GM23248 (cell line): Measurements from ENCODE around the gene PRCP. TPM values are rescaled to one million over a fixed set of nuclear protein-coding genes. Genes with fewer than 3 reads are reported as not detected.
A peak's percentile ranks its signal among the peaks of the same experiment; 100 is the strongest.

Experiments
- DNase-seq: peaks from one replicate; pipeline ENCODE4 v3.0.0-alpha.2; 2015
- H2AFZ ChIP-seq: fragments of 200-600 bp; sonication (generic); 2 replicates; pipeline ENCODE4 v1.6.1; 2016; ENCODE audit warnings: antibody characterized with exemption
- H3F3A ChIP-seq: fragments of 200-600 bp; sonication (generic); 2 replicates; pipeline ENCODE4 v1.6.1; 2016; ENCODE audit warnings: mild to moderate bottlenecking, antibody characterized with exemption, mixed run types; ENCODE audit not compliant: insufficient read depth
- H3K27ac ChIP-seq: fragments of 200-600 bp; sonication (generic); 2 replicates; pipeline ENCODE4 v1.5.1; 2016; ENCODE audit warnings: mild to moderate bottlenecking
- H3K27me3 ChIP-seq: fragments of 200-600 bp; sonication (generic); replicated peaks from 2 replicates; pipeline ENCODE4 v1.6.1; 2016; ENCODE audit warnings: mild to moderate bottlenecking; ENCODE audit not compliant: insufficient read depth
- H3K36me3 ChIP-seq: fragments of 200-600 bp; sonication (generic); 2 replicates; pipeline ENCODE4 v1.6.1; 2016; ENCODE audit warnings: low read depth, mild to moderate bottlenecking
- H3K4me1 ChIP-seq: fragments of 200-600 bp; sonication (generic); 2 replicates; pipeline ENCODE4 v1.6.1; 2016; ENCODE audit warnings: mild to moderate bottlenecking; ENCODE audit not compliant: insufficient read depth
- H3K4me2 ChIP-seq: fragments of 200-600 bp; sonication (generic); one replicate; pipeline ENCODE4 v1.6.1; 2016; ENCODE audit warnings: mild to moderate bottlenecking; ENCODE audit not compliant: unreplicated experiment
- H3K4me3 ChIP-seq: fragments of 200-600 bp; sonication (generic); 2 replicates; pipeline ENCODE4 v1.5.1; 2016; ENCODE audit warnings: mild to moderate bottlenecking
- H3K79me2 ChIP-seq: fragments of 200-600 bp; sonication (generic); 2 replicates; pipeline ENCODE4 v1.6.1; 2016; ENCODE audit warnings: mild to moderate bottlenecking; ENCODE audit not compliant: insufficient read depth
- H3K9ac ChIP-seq: fragments of 200-600 bp; sonication (generic); 2 replicates; pipeline ENCODE4 v1.6.1; 2016; ENCODE audit warnings: mild to moderate bottlenecking
- H3K9me2 ChIP-seq: fragments of 200-600 bp; sonication (generic); 2 replicates; pipeline ENCODE4 v1.6.1; 2016; ENCODE audit warnings: mixed run types, mild to moderate bottlenecking, moderate library complexity; ENCODE audit not compliant: insufficient read depth
- H3K9me3 ChIP-seq: fragments of 200-600 bp; sonication (generic); one replicate; pipeline ENCODE4 v1.6.1; 2017; ENCODE audit warnings: low read depth
- H4K20me1 ChIP-seq: fragments of 200-600 bp; sonication (generic); 2 replicates; pipeline ENCODE4 v1.6.0; 2016; ENCODE audit not compliant: insufficient read depth
- EZH2 ChIP-seq: fragments of 200-600 bp; sonication (generic); IDR thresholded peaks from 2 replicates; pipeline ENCODE4 v1.6.1; 2018; ENCODE audit warnings: antibody characterized with exemption, mild to moderate bottlenecking; ENCODE audit not compliant: insufficient read depth, poor library complexity, severe bottlenecking
- EZH2phosphoT487 ChIP-seq: fragments of 200-600 bp; sonication (generic); IDR thresholded peaks from 2 replicates; pipeline ENCODE4 v1.6.1; 2018; ENCODE audit warnings: antibody characterized with exemption, moderate library complexity, mild to moderate bottlenecking, low read depth; ENCODE audit not compliant: insufficient read depth
- WGBS, 2 experiments: methylation state at CpG; one replicate each; pipeline ENCODE4 v1.1.6; 2015 to 2017; ENCODE audit warnings: low lambda C conversion rate in 2 of 2, low coverage in 1 of 2; ENCODE audit errors: missing lambda C conversion rate in 2 of 2; 5-methylcytosine and 5-hydroxymethylcytosine counted together
- in situ Hi-C: fragments of 300-500 bp; cut with MboI; formaldehyde crosslinking; loops from 2 replicates; pipeline ENCODE4 v1.15.0; 2020
- polyA plus RNA-seq: library from polyadenylated mRNA; unstranded; fragments of >200 nt; fragmentation: Nextera tagmentation; extraction: Ambion mirVana; gene quantifications from 2 replicates; pipeline ENCODE4 v1.2.1, GENCODE V29; 2016
- total RNA-seq: library from RNA; depleted of rRNA; stranded (reverse); fragments of >200 nt; shearing (Covaris generic); gene quantifications from 2 replicates; pipeline ENCODE4 v1.2.3, GENCODE V29; 2014

Gene PRCP
- total and polyA plus RNA-seq, 2 experiments from 2014 or later: 84.1 to 85.7 TPM

DNA sequence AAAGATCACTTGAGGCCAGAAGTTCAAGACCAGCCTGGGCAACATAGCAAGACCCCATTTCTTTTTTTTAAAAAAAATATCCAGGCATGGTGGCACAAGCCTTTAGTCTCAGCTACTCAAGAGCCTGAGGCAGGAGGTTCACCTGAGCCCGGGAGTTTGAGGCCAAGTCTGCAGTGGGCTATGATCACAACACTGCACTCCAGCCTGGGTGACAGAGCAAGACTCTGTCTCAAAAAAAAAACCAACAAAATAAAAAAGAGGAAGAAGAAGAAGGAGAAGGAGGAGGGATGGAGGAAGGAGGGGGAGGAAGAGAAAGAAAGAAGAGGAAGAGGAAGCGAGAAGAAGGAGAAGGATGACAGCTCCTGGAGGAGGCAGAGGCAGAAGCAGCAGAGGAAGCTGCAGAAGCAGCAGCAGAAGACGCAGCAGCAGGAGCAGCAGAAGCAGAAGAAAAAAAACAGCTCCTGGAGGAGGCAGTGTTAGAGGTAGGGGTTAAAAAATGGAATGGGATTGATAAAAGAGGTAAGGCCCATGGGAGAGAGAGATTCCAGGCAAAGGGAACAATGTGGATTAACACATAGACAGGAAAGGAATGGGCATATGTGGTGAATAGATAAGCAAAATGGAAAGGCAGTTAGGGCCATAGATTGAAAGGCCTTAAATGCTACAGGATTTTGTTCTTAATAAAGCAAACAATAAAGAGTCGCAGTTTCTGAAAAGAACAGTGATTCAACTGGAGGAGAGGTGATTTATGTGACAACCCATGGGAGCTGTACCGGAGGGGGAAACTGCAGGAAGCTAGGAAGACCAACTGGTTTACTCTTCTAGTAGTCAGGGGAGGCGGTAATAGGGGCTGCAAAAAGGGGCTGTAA, 10.9 kb downstream of the PRCP start:
- Histone ChIP-seq H3K27me3 (no peaks in the 10 kb centered on the region), H3K4me2 (no peak overlapping the region), H3K9me2 (no peaks in the 10 kb centered on the region), H3K9me3 (no peaks in the 10 kb centered on the region), H3K79me2 (0 out of 2 replicates have a peak, but pooled peaks cover 9% of the 10 kb centered on the region), H3K27ac (no peak overlapping the region), H3K4me1 (no peaks in the 10 kb centered on the region), H3F3A (no peaks in the 10 kb centered on the region), H3K36me3 (no peaks in the 10 kb centered on the region), H3K4me3 (no peak overlapping the region), H2AFZ (no peak overlapping the region), H3K9ac (no peak overlapping the region), H4K20me1 (no peaks in the 10 kb centered on the region)
- DNase-seq: no peak
- no peak for TF ChIP-seq EZH2phosphoT487
- in situ Hi-C loops: no loop called here
- 80 to 85% methylated on average over 5 to 6 of the region's 6 CpGs for WGBS, 2 experiments

DNA sequence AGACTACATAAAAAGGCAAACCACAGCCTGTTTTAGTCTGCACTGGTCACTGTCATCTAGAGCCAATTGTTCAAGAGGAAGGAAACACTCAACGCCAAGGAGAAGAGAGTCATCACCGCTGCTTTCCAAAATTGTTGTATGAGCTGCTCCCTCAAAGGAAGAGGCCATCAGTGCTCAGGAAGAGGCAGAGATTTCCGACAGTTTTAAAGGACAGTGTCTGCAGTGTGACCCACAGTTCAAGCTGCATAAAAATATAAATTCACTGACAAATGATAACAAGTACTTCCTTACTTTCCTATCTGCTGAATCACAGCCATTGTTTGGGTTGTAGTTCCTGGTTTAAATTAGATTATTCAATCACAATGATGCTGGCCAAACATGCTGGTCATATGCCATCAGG, 16.4 kb downstream of the PRCP start:
- no peak overlapping the region for H2AFZ ChIP-seq
- in situ Hi-C loops: no loop called here
- DNase-seq: peak; percentile 39
- no peaks in the 10 kb centered on the region for H4K20me1 ChIP-seq
- no peak overlapping the region for H3K4me2 ChIP-seq
- no peaks in the 10 kb centered on the region for H3K27me3 ChIP-seq
- H3K4me1 ChIP-seq: no peaks in the 10 kb centered on the region
- no peak overlapping the region for H3K4me3 ChIP-seq
- no peak overlapping the region for H3K27ac ChIP-seq
- H3K9ac ChIP-seq: no peak overlapping the region
- no peaks in the 10 kb centered on the region for H3F3A ChIP-seq
- 37 to 48% methylated on average over 3 of the region's 3 CpGs for WGBS, 2 experiments
- no peaks in the 10 kb centered on the region for H3K36me3 ChIP-seq
- H3K79me2 ChIP-seq: 0 out of 2 replicates have a peak, but pooled peaks cover 3% of the 10 kb centered on the region
- H3K9me2 ChIP-seq: no peaks in the 10 kb centered on the region
- no peaks in the 10 kb centered on the region for H3K9me3 ChIP-seq
- no peak for TF ChIP-seq EZH2phosphoT487
- no peak for TF ChIP-seq EZH2

- no peaks in the 10 kb centered on the region for H4K20me1 ChIP-seq
- no peaks in the 10 kb centered on the region for H3K36me3 ChIP-seq
- no peak overlapping the region for H3K27ac ChIP-seq
- H2AFZ ChIP-seq: no peak overlapping the region
- DNase-seq: no peak
- no peaks in the 10 kb centered on the region for H3K9me2 ChIP-seq
- no peak for TF ChIP-seq EZH2phosphoT487
- TF ChIP-seq EZH2: no peak
- H3F3A ChIP-seq: peaks cover 1% of the 10 kb centered on the region; the same call in 1 of the 2 replicates
- no peaks in the 10 kb centered on the region for H3K9me3 ChIP-seq
- no peak overlapping the region for H3K4me2 ChIP-seq
- WGBS, 2 experiments: 81 to 85% methylated on average over 4 of the region's 4 CpGs
- H3K9ac ChIP-seq: no peak overlapping the region
- in situ Hi-C loops: loop anchor here (25.0 kb wide), 1 partner anchor 937 kb away; no protein-coding TSS in a partner anchor
- no peaks in the 10 kb centered on the region for H3K79me2 ChIP-seq
- no peaks in the 10 kb centered on the region for H3K27me3 ChIP-seq
- H3K4me3 ChIP-seq: no peak overlapping the region
- peaks cover 2% of the 10 kb centered on the region for H3K4me1 ChIP-seq
Measured at GRCh38 chr11:82874646-82875523, 25.3 kb downstream of the PRCP start.

GRCh38 chr11:82873919-82874333, 26.3 kb downstream of the PRCP start:
- no peaks in the 10 kb centered on the region for H3K9me2 ChIP-seq
- in situ Hi-C loops: loop anchor here (25.0 kb wide), 1 partner anchor 938 kb away; no protein-coding TSS in a partner anchor
- no peak overlapping the region for H3K9ac ChIP-seq

More at GRCh38 chr11:82873919-82874333, 26.3 kb downstream of the PRCP start:
- Histone ChIP-seq H3K9me3 (no peaks in the 10 kb centered on the region), H2AFZ (no peak overlapping the region), H3K4me3 (no peak overlapping the region), H3F3A (peaks cover 7% of the 10 kb centered on the region; the same call in 1 of the 2 replicates), H3K4me2 (no peak overlapping the region), H3K36me3 (no peaks in the 10 kb centered on the region), H3K27me3 (no peaks in the 10 kb centered on the region), H3K4me1 (peaks cover 5% of the 10 kb centered on the region), H3K27ac (no peak overlapping the region), H4K20me1 (no peaks in the 10 kb centered on the region), H3K79me2 (no peaks in the 10 kb centered on the region)
- TF ChIP-seq EZH2: no peak
- TF ChIP-seq EZH2phosphoT487: no peak
- DNase-seq: no peak
- 84 to 85% methylated on average over 5 of the region's 5 CpGs for WGBS, 2 experiments
